H1 (cell line): Measurements from ENCODE around the gene PDK1. TPM values are rescaled to one million over a fixed set of nuclear protein-coding genes. Genes with fewer than 3 reads are reported as not detected.

Experiments
- CTCF ChIA-PET: fragments of 300-600 bp; sonication (Branson Sonifier 250); formaldehyde crosslinking; loops from one replicate; lab custom pipeline; 2021; ENCODE audit not compliant: partially characterized antibody; lab: Charles Lee
- POLR2A ChIA-PET: fragments of 300-600 bp; sonication (Branson Sonifier 250); formaldehyde crosslinking; loops from one replicate; lab custom pipeline; 2021; ENCODE audit warnings: inconsistent platforms; ENCODE audit not compliant: partially characterized antibody; lab: Charles Lee
- DNase-seq, 2 experiments: peaks; one replicate each; pipeline versions ENCODE4 v3.0.0 to v3.0.0-alpha.2; 2010 to 2022; ENCODE audit warnings: low spot score in 2 of 2, low read depth in 1 of 2, mixed read lengths in 1 of 2
- FAIRE-seq: peaks from 2 replicates; lab custom pipeline; 2011; peaks lifted over from hg19 to GRCh38; lab: Jason Lieb, UNC
- H2AFZ ChIP-seq: 2 replicates; pipeline ENCODE4 v1.8.1; 2012; ENCODE audit warnings: low read length, inconsistent platforms
- H2AK5ac ChIP-seq: 2 replicates; pipeline ENCODE4 v1.6.1; 2013; ENCODE audit warnings: low read depth, low read length
- H2BK120ac ChIP-seq: replicated peaks from 2 replicates; pipeline ENCODE3; 2013; ENCODE audit warnings: low read depth, low read length, inconsistent platforms
- H2BK12ac ChIP-seq: 2 replicates; pipeline ENCODE4 v1.6.1; 2013; ENCODE audit warnings: low read depth, low read length
- H2BK15ac ChIP-seq: 2 replicates; pipeline ENCODE4 v1.6.1; 2013; ENCODE audit warnings: low read length
- H2BK20ac ChIP-seq: 2 replicates; pipeline ENCODE4 v1.6.1; 2013; ENCODE audit warnings: low read length
- H2BK5ac ChIP-seq: 2 replicates; pipeline ENCODE4 v1.6.1; 2013; ENCODE audit warnings: low read depth, low read length
- H3K14ac ChIP-seq: 2 replicates; pipeline ENCODE4 v1.6.1; 2013; ENCODE audit warnings: inconsistent platforms; ENCODE audit not compliant: insufficient read length
- H3K18ac ChIP-seq: 2 replicates; pipeline ENCODE4 v1.6.1; 2013; ENCODE audit warnings: low read length; ENCODE audit errors: extremely low read depth
- H3K23ac ChIP-seq: 2 replicates; pipeline ENCODE4 v1.6.1; 2013; ENCODE audit warnings: inconsistent platforms; ENCODE audit not compliant: insufficient read length
- H3K23me2 ChIP-seq: 2 replicates; pipeline ENCODE4 v1.6.1; 2013; ENCODE audit warnings: low read depth, low read length
- H3K27ac ChIP-seq: 2 replicates; pipeline ENCODE4 v1.6.1; 2011; ENCODE audit warnings: low read depth, low read length, inconsistent platforms
- H3K27me3 ChIP-seq, 4 experiments: replicated peaks in 1 of 4; 1 replicate in 1 of 4; 2 replicates in 3 of 4; pipeline versions ENCODE4 v1.6.1 to v1.8.1; 2011 to 2013; ENCODE audit warnings: low read length in 3 of 4, mild to moderate bottlenecking in 3 of 4, inconsistent platforms in 2 of 4, mixed read lengths in 2 of 4, moderate library complexity in 1 of 4; ENCODE audit not compliant: control insufficient read depth in 3 of 4, insufficient read depth in 3 of 4; ENCODE audit errors: extremely low read depth in 1 of 4
- H3K36me3 ChIP-seq, 4 experiments: 2 replicates each; pipeline versions ENCODE4 v1.6.1 to v1.8.1; 2011 to 2013; ENCODE audit warnings: mild to moderate bottlenecking in 4 of 4, low read length in 3 of 4, moderate library complexity in 2 of 4, control low read depth in 1 of 4, inconsistent platforms in 1 of 4; ENCODE audit not compliant: insufficient read depth in 4 of 4, control insufficient read depth in 2 of 4
- H3K4ac ChIP-seq: replicated peaks from 2 replicates; pipeline ENCODE3; 2013; ENCODE audit warnings: low read length, low read depth, mixed read lengths, inconsistent platforms; ENCODE audit not compliant: insufficient read length
- H3K4me1 ChIP-seq, 4 experiments: replicated peaks in 1 of 4; 1 replicate in 1 of 4; 2 replicates in 3 of 4; pipeline versions ENCODE4 v1.6.1 to v1.8.1; 2011 to 2013; ENCODE audit warnings: low read length in 3 of 4, inconsistent platforms in 2 of 4, mixed read lengths in 1 of 4; ENCODE audit not compliant: insufficient read depth in 4 of 4, control insufficient read depth in 3 of 4
- H3K4me2 ChIP-seq, 2 experiments: 2 replicates each; pipeline versions ENCODE4 v1.6.1 to v1.8.1; 2011 to 2013; ENCODE audit warnings: low read depth in 2 of 2, low read length in 2 of 2, control low read depth in 1 of 2, inconsistent platforms in 1 of 2, mild to moderate bottlenecking in 1 of 2; ENCODE audit not compliant: insufficient read depth in 1 of 2
- H3K4me3 ChIP-seq, 4 experiments: fragments of 200-600, 300-600 bp in 1 of 4; sonication (generic), shearing (Covaris generic), sonication (Bioruptor Twin) in 1 of 4; 2 replicates each; pipeline versions ENCODE4 v1.5.1 to v1.8.1; 2011 to 2016; ENCODE audit warnings: low read length in 4 of 4, low read depth in 3 of 4, control low read depth in 2 of 4, inconsistent platforms in 2 of 4, mild to moderate bottlenecking in 2 of 4, mixed read lengths in 1 of 4, moderate library complexity in 1 of 4; ENCODE audit not compliant: insufficient read depth in 2 of 4; ENCODE audit errors: extremely low read depth in 1 of 4
- H3K56ac ChIP-seq: replicated peaks from 2 replicates; pipeline ENCODE3; 2013; ENCODE audit warnings: low read depth, mild to moderate bottlenecking, mixed read lengths, low read length, inconsistent platforms; ENCODE audit not compliant: insufficient read length
- H3K79me1 ChIP-seq: 2 replicates; pipeline ENCODE4 v1.6.1; 2013; ENCODE audit warnings: low read depth, low read length, control low read depth
- H3K79me2 ChIP-seq, 2 experiments: 2 replicates each; pipeline versions ENCODE4 v1.6.1 to v1.8.1; 2012 to 2013; ENCODE audit warnings: low read length in 2 of 2, mild to moderate bottlenecking in 2 of 2, inconsistent platforms in 1 of 2; ENCODE audit not compliant: insufficient read depth in 2 of 2, control insufficient read depth in 1 of 2
- H3K9ac ChIP-seq, 4 experiments: replicated peaks in 1 of 4; 1 replicate in 1 of 4; 2 replicates in 3 of 4; pipeline versions ENCODE4 v1.6.1 to v1.8.1; 2011 to 2013; ENCODE audit warnings: low read depth in 3 of 4, low read length in 3 of 4, control low read depth in 2 of 4, mild to moderate bottlenecking in 2 of 4, moderate library complexity in 2 of 4, inconsistent platforms in 1 of 4; ENCODE audit errors: extremely low read depth in 1 of 4
- H3K9me3 ChIP-seq, 2 experiments: 2 replicates each; pipeline versions ENCODE4 v1.6.1 to v1.8.1; 2012 to 2013; ENCODE audit warnings: mild to moderate bottlenecking in 2 of 2, moderate library complexity in 2 of 2, control low read depth in 1 of 2, inconsistent platforms in 1 of 2, low read depth in 1 of 2, low read length in 1 of 2, mixed read lengths in 1 of 2; ENCODE audit not compliant: insufficient read depth in 2 of 2
- H4K20me1 ChIP-seq, 2 experiments: replicated peaks in 1 of 2; 2 replicates each; pipeline versions ENCODE3 to v1.8.1; 2011 to 2013; ENCODE audit warnings: inconsistent platforms in 2 of 2, low read length in 2 of 2, mild to moderate bottlenecking in 1 of 2; ENCODE audit not compliant: insufficient read depth in 2 of 2, control insufficient read depth in 1 of 2
- H4K5ac ChIP-seq: 2 replicates; pipeline ENCODE4 v1.6.1; 2013; ENCODE audit warnings: low read length, low read depth, mixed read lengths, inconsistent platforms; ENCODE audit not compliant: insufficient read length
- H4K8ac ChIP-seq: 2 replicates; pipeline ENCODE4 v1.8.0; 2013; ENCODE audit warnings: mild to moderate bottlenecking, moderate library complexity, low read length, inconsistent platforms; ENCODE audit not compliant: insufficient read depth; ENCODE audit errors: extremely low read depth
- H4K91ac ChIP-seq: replicated peaks from 2 replicates; pipeline ENCODE3; 2013; ENCODE audit warnings: low read length, mixed read lengths, inconsistent platforms; ENCODE audit not compliant: insufficient read length
- ASH2L ChIP-seq: fragments of 200-600, 300-600 bp; sonication (generic); IDR thresholded peaks from one replicate; pipeline ENCODE4 v1.7.1; 2017; ENCODE audit warnings: low read length
- CEBPB ChIP-seq: IDR thresholded peaks from 2 replicates; pipeline ENCODE4 v1.6.1; 2012; ENCODE audit warnings: low read depth, low read length
- CTCF ChIP-seq, 3 experiments: IDR thresholded peaks; 1 replicate in 2 of 3; 2 replicates in 1 of 3; pipeline versions ENCODE4 v1.5.1 to v1.6.1; 2011; ENCODE audit warnings: low read length in 3 of 3, mild to moderate bottlenecking in 3 of 3, inconsistent platforms in 2 of 3, low read depth in 1 of 3, moderate library complexity in 1 of 3; ENCODE audit not compliant: insufficient read depth in 1 of 3; ENCODE audit errors: control extremely low read depth in 1 of 3
- EGR1 ChIP-seq: IDR thresholded peaks from 2 replicates; pipeline ENCODE4 v1.6.1; 2011; ENCODE audit warnings: low read depth, low read length, borderline replicate concordance
- JUN ChIP-seq: IDR thresholded peaks from 2 replicates; pipeline ENCODE4 v1.6.1; 2011; ENCODE audit warnings: low read depth, mild to moderate bottlenecking, improper control_type of control experiment, low read length
- RAD21 ChIP-seq, 2 experiments: IDR thresholded peaks in 1 of 2; conservative IDR thresholded peaks in 1 of 2; 2 replicates each; pipeline ENCODE4 v1.6.1; 2011; ENCODE audit warnings: low read depth in 2 of 2, low read length in 2 of 2, improper control_type of control experiment in 1 of 2, inconsistent platforms in 1 of 2, mild to moderate bottlenecking in 1 of 2, moderate library complexity in 1 of 2
- SP2 ChIP-seq: IDR thresholded peaks from 2 replicates; pipeline ENCODE4 v1.6.1; 2012; ENCODE audit warnings: mild to moderate bottlenecking, low read length, inconsistent platforms
- SUZ12 ChIP-seq: fragments of 200-600 bp; sonication (generic); IDR thresholded peaks from 2 replicates; pipeline ENCODE4 v1.6.1; 2012; ENCODE audit warnings: mild to moderate bottlenecking, inconsistent platforms, low read length, moderate library complexity, mixed read lengths
- TAF7 ChIP-seq: optimal IDR thresholded peaks from 2 replicates; pipeline ENCODE3; 2011; ENCODE audit warnings: low read depth, mild to moderate bottlenecking, inconsistent platforms, low read length, moderate library complexity, borderline replicate concordance
- ZNF274 ChIP-seq: IDR thresholded peaks from 2 replicates; pipeline ENCODE4 v1.7.0; 2012; ENCODE audit warnings: low read length, borderline replicate concordance; ENCODE audit errors: extremely low read depth
- WGBS, 2 experiments: shearing (Covaris generic) in 1 of 2; methylation state at CpG; one replicate each; pipeline versions ENCODE4 v1.1.6 to v1.1.7; 2013 to 2015; ENCODE audit warnings: low lambda C conversion rate in 2 of 2, mixed read lengths in 2 of 2, inconsistent platforms in 1 of 2, low coverage in 1 of 2, missing lambda C conversion rate in 1 of 2; ENCODE audit not compliant: insufficient replicate concordance in 2 of 2, insufficient coverage in 1 of 2, insufficient read length in 1 of 2; ENCODE audit errors: extremely low coverage in 1 of 2, missing lambda C conversion rate in 1 of 2; 5-methylcytosine and 5-hydroxymethylcytosine counted together
- polyA plus RNA-seq, 7 experiments: library from polyadenylated mRNA; depleted of rRNA in 3 of 7; stranded (reverse) in 5 of 7; unstranded in 2 of 7; fragments of >200 nt in 5 of 7; fragments of 200-250 nt in 2 of 7; gene quantifications; 1 replicate in 5 of 7; 2 replicates in 1 of 7; 4 replicates in 1 of 7; pipeline versions ENCODE4 v1.2.1 to v1.2.3, GENCODE V29; 2011 to 2013; ENCODE audit warnings: missing spikeins in 2 of 7, mixed read lengths in 2 of 7
- total RNA-seq: library from RNA; stranded (reverse); fragmentation: NEBNext Ultra II Directional; extraction: Animal tissue kit (Norgen Biotek cat#: 25700); gene quantifications from 2 replicates; pipeline ENCODE4 v1.2.1, GENCODE V29; 2021

Gene PDK1
- total and polyA plus RNA-seq, 2 of the 8 experiments (the other 6 are each of a cell fraction or from before 2014, with no cell fraction given): 18.2 to 21.9 TPM

GRCh38 chr2:172635548-172635947, 79.7 kb downstream of the PDK1 start:
- H3K9me3 ChIP-seq: no peaks in the 10 kb centered on the region
- H3K79me1 ChIP-seq: no peaks in the 10 kb centered on the region
- DNase-seq (no peak), FAIRE-seq (no peak)
- ChIA-PET POLR2A (no interaction called here), CTCF (interaction anchor here (1.0 to 1.9 kb wide), 2 partner anchors 38 to 39 kb away, joined by 3 to 5 read pairs; no protein-coding TSS in a partner anchor)
- H3K4me3 ChIP-seq: no peak overlapping the region
- H3K4me1 ChIP-seq: no peaks in the 10 kb centered on the region
- no peak overlapping the region for H3K23ac ChIP-seq
- no peak overlapping the region for H3K14ac ChIP-seq
- H2BK12ac ChIP-seq: no peak overlapping the region
- no peak overlapping the region for H2AK5ac ChIP-seq
- no peak overlapping the region for H3K18ac ChIP-seq
- H4K5ac ChIP-seq: no peak overlapping the region
- H4K91ac ChIP-seq: no peak overlapping the region
- H3K27me3 ChIP-seq: no peaks in the 10 kb centered on the region
- H3K9ac ChIP-seq: no peak overlapping the region
- H3K79me2 ChIP-seq: no peaks in the 10 kb centered on the region
- no peak overlapping the region for H2BK15ac ChIP-seq
- WGBS, 2 experiments: 89% methylated on average over 5 of the region's 5 CpGs; no CpG with 5 or more reads in 1 of the 2 experiments
- no peaks in the 10 kb centered on the region for H3K23me2 ChIP-seq
- no peak overlapping the region for H3K4me2 ChIP-seq
- H4K8ac ChIP-seq: no peak overlapping the region; the same call in 1 of the 2 replicates
- H3K4ac ChIP-seq: no peak overlapping the region
- no peaks in the 10 kb centered on the region for H4K20me1 ChIP-seq
- H3K27ac ChIP-seq: no peak overlapping the region
- H3K56ac ChIP-seq: no peak overlapping the region
- no peaks in the 10 kb centered on the region for H3K36me3 ChIP-seq
- no peak overlapping the region for H2BK5ac ChIP-seq
- no peak overlapping the region for H2BK20ac ChIP-seq
- no peak overlapping the region for H2AFZ ChIP-seq
- TF ChIP-seq CEBPB: no peak
- no peak for TF ChIP-seq ZNF274
- no peak for TF ChIP-seq JUN
- no peak for TF ChIP-seq SUZ12
- TF ChIP-seq CTCF (IDR thresholded peaks at IDR 0.05; ENCODE audit: control extremely low read depth in 1 of 3, insufficient read depth in 1 of 3, low read depth in 1 of 3, low read length in 3 of 3): no peak
- TF ChIP-seq ASH2L: no peak
- TF ChIP-seq EGR1: no peak
- no peak for TF ChIP-seq RAD21 (IDR thresholded peaks at IDR 0.05 in 1 of 2, conservative IDR thresholded peaks at IDR 0.05 in 1 of 2; ENCODE audit: low read depth in 2 of 2, low read length in 2 of 2)
- no peak for TF ChIP-seq SP2
- TF ChIP-seq TAF7: no peak
- H2BK120ac ChIP-seq: no peak overlapping the region
